ENCODE data around the gene ST6GALNAC1.
A peak's percentile ranks its signal among the peaks of the same experiment; 100 is the strongest.
"Not testable (repeated sequence)": the region's sequence is repeated elsewhere in the genome, so short reads cannot be mapped to it uniquely, and the experiment has no call there.

Gene ST6GALNAC1

DNA sequence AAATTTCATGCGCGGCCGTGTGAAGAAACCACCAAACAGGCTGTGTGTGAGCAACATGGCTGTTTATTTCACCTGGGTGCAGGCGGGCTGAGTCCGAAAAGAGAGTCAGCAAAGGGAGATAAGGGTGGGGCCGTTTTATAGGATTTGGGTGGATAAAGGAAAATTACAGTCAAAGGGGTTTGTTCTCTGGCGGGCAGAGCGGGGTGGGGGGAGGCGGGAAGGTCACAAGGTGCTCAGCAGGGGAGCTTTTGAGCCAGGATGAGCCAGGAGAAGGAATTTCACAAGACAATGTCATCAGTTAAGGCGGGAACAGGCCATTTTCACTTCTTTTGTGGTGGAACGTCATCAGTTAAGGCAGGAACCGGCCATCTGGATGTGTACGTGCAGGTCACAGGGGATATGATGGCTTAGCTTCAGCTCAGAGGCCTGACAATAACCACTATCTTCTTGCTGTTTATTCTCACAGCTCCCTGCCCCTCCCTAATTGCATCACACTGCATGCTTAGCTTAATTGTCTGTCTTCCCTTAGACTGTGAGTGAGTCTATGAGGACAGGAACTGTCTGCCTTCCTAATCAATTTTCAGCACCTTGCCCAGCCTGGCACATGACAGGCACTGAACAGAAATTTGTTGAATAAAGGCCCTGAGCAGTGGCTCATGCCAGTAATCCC, 32.3 kb downstream of the ST6GALNAC1 start:
- not testable (repeated sequence) for DNase-seq

DNA sequence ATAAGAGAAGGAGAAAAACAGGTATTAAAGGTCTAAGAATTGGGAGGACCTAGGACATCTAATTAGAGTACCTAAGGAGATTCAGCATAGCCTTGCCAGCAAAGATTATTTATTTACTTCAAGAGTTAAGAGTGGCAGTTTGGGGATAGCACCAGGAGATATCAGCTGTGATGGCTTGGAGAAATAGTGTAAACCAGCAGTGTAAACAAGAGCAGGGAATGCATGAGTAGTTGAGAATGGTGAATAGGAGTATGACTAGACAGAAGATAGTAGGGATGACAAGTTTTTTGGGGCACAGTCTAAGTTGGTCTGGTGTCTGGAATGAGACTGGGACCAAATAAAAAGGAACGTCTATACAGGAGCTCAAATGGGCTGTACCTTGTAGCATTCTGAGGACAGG, 36.9 kb downstream of the ST6GALNAC1 start:
- DNase-seq: not testable (repeated sequence)

DNA sequence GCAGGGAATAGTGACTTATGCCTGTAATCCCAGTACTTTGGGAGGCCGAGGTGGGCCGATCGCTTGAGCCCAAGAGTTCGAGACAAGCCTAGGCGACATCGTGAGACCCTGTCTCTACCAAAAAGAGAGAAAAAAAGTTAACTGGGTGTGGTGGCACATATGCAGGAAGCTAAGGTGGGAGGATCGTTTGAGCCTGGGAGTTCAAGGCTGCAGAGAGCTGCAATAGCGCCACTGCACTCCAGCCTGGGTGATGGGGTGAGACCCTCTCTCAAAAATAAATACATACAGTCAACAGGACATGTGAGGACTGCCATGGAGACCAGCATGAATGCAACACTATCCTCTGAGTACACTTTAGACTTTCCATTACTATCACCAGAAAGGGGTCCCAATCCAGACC, 42.5 kb downstream of the ST6GALNAC1 start:
- no peak for DNase-seq

DNA sequence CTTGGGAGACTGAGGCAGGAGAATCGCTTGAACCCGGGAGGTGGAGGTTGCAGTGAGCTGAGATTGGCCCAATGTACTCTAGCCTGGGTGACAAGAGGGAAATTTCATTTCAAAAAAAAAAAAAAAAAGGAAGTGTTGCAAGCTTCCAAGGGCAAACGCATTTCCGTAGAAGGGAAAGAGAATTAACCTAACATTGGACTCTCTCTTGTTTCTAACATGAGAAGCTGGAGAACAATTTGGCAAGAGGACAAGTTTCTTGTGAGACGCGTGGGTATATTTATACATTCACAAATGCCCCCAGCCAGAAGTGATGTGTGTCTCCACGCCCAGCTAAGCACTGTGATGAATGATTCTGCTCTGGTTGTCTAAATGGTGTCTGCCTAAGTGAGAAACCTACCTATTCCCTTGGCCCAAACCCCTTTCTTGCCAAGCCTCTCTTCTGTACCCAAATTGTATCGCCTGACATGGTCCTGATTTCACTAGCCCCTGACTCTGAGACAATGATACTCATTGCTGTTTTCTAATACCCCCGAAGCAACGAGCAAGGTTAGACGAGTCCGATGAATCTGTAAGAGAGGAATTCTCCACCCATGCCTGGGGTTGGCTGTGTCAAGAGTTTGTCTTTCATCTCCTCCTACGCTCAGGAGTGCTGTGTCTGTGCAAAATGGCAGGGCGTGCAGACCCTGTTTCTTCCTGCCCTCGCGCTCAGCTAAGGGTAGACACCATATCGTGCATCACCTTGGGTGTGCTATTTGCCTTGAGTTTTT, 43.7 kb downstream of the ST6GALNAC1 start:
- DNase-seq: peak; percentile 83 to 89

DNA sequence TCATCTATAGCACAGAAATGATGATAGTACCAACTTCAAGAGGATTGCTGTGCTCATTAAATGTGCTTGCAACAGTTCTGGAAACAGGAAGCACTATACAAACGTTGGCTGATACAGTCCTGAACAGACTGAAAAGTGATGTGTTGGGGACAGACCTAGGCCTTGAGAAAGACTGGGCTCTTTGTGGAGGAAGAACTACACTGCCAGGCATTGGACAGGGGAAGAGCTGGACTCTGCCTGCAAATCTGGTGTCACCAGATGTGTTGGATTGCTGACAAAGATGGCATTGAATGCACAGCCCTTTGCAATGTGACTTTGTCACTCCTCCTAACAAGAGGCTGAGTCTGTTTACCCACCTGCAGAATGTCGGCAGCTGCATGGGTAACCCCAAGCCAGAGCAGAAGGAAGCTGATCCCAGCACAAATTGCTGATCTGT, 45.5 kb downstream of the ST6GALNAC1 start:
- peak; percentile 44 to 62 for DNase-seq

DNA sequence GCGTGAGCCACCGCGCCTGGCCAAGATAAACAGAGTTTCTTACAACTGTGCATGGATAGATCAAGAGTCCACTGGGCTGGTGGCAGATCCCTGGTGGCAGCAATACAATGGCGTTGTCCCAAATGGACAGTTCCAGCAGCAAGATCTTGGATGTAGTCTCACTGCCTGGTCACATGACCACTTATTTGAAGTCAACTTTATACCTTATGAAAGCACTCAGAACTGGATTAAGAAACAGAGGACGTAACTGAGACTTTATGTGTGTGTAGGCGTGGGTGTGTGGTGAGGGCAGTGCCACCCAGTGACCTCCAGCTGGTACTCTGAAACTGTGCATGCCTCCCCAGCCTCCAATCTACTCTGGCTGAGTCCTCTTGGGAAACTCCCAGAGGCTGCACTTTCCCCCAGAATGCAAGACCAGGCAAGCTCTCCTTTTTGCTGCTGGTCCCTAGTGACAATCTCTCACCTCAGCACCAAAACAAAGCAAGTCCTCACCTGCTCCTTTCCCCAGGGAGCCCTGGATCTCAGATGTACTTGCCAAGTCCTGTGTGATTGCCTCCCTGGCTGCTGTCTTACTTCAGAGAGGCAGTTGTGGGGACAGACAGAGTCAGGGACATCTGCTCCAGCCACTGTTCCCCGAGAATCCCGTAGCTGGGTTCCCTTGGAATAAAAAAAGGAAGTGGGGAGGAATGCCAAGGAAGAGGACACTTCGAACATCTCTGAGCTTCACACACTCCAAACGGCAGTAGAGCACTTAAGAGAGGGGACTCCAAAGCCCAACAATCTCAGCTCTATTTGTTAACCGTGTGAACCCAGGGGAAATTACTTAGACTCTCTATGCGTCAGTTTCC, 46.2 kb downstream of the ST6GALNAC1 start:
- DNase-seq: no peak

DNA sequence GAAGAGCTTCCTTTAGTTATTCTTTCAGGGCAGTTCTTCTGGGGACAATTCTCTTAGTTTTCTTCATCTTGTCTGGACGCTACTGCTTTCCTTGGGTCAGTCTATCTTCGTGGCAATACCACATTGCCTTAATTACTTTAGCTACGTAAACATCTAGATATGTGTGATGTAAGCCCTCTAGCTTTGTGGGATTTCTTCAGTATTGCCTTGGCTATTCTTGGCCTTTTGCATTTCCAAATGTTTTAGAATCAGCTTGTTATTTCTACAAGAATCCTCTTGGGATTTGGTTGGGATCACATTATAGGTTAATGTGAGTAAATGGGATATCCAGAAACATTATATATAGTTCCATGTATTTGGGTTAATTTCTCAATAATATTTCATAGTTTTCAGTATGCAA, 48.9 kb downstream of the ST6GALNAC1 start:
- DNase-seq: no peak

DNA sequence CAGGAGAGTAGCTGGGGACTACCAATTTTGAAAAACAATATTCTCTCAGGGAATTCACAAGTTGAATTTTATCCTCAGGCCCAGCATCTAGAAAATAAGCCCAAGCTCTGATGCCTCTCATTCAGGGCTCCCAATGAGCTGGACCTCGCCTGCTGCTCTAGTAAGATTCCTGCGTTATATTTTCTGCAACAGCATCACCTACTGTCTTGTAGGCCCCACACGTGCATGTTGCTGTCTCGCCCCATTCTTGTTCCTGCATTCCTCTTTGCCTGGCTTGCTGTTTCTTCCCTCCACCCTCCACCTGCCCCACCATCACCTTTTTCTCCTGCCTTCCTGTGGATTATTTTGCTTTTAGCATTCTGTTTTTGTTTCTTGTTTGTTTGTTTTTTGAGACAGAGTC, 49.6 kb downstream of the ST6GALNAC1 start:
- DNase-seq: no peak

DNA sequence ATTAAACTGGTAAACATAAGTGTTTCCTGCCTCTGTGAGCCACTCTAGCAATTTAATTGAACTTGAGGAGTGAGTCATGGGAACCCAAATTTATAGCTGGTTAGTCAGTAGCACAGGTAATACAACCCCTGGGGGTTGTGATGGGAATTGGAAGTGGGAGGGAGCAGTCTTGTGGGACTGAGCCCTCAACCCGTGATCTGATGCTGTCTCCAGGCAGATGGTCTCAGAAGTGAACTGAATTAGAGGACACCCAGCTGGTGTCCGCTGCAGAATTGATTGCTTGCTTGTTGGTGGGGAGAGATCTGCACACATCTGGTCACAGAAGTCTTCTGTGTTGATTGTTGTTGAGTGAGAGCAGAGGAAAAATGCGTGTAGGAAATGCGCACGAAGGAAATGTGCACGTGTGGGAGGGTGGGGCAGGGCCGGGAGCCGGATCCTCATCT, 50.2 kb downstream of the ST6GALNAC1 start:
- no peak for DNase-seq

DNA sequence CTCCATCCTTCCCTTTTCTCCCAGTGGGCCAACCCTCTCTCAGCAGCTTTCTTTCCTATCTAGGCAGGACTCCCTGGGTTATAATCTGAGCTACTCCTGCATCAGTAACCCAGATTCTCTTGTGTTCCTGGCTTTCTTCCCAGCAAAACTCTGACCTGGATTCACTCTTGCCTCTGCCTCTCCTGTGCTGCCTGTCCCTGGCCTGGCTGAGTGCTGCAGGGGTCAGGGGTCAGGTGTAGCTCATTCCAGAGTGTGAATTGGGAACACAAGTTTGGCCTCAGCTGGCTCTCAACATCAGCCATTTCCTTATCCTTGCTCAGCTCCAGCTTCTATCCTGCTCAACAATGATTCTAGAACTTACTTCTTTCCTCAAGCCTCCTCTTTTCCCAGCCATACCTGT, 55.4 kb downstream of the ST6GALNAC1 start:
- DNase-seq: no peak

DNA sequence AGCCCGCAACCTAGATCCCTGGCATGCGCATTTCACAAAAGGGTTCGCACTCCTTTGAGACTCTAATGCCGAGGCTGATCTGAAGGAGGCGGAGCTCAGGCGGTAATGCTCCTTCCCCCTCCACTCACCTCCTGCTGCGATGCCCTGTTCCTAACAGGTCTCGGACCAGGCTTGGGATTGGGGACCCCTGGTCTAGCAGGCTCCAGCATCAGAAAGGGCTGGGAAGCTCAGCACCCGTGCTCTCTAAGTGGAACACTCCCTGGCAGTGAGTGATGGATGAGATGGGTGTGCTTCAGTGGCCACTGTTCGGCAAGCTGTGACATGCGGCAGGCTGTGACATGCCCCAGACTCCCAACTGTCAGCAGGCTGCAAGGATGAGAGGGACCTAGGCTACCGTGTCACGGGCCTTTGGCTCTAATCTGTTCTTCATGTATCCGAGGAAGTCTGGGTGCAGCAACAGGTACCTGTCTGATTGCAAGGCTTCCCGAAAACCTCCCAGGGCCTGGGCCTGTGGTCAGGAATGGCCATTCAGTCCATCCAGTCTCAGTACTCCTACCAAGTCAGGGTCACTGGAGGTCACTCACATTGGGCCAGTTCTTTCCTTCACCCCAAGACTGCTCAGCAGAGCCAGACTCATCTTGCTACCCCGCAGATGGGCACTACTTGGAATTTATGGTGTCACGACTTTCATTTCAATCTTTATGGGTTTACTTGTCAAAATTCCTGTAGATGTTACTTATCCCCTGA, 56.6 kb downstream of the ST6GALNAC1 start:
- DNase-seq: no peak

DNA sequence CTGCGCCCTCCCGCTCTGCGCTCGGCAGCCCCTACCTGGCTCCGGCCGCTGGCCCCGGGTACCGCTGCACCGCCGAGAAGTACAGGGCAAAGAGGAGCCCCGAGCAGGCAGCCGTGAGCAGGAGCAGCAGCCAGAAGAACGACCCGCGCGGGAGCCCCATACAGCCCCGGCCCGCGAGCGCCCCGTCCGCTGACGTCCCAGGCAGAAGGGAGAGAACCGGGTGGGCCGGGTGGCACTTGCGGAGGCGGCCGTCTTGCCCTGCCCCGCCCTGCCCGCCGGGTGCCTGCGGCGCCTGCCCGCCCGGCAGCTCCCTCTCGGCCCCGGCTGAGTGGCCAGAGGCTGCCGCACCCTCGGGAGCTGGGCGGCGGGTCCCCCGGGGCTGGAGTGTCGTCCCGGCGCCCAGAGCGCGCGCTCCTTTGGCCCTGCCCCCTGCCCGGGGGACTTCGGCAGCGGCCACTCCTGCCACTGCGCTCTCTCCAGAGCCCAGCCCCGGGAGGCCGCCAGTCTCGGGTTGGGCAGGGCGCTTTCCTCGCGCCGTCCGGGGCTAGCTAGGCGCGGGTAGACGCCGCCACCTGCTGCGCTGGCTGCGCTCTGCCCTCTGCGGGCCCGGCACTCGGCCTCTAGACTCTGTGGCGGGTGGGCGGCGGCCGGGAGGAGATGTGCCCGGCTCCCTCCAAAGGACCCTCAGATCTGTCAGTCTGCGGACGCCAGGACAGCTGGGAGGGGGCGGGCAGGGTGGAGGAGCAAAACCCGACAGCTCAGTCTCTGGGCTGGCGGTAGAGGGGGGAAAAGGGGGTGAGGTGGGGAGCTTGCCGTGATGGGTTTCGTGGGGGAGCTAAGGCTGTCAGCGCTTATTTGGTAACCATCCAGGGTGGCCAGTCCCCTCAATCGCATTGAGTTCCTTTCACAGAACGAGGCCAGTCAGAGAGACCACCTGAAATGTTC, 57.6 kb downstream of the ST6GALNAC1 start, which contains the start of gene ST6GALNAC2:
TSS of gene ST6GALNAC2 (minus strand) at position 212 of the 945 bp plus-strand sequence. CDS start at position 160, 52 bp downstream.
- no peak for DNase-seq

DNA sequence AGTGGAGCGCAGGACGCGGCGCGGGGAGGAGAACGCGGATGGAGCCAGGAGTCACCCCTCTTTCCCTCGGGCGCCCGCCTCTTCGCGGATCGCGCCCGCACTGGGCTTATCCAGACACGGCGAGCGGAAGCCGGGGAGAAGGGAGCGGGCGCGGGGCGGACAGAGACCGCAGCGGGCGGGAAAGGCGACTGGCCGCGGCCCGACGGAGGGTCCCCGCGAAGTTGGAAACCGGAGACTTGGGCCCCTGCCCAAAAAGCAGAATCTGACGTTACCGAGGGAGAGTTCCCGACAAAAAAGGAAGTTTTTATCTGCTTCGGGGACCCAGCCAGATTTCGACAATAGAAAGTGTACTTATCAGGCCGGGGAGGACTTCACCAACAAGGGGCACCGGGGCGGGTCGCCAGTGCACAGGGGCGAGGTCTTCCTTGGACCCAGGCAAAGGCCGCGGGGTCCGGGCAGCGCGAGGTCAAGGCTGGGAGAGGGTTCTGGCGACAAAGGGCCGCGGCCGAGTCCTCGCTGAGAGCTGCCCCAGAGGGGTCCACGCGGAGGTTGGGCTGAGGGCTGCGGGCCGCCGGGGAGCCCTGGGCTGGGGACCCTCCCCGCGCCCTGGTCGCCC, 58.4 kb downstream of the ST6GALNAC1 start:
- DNase-seq: peak; percentile 46 to 66

DNA sequence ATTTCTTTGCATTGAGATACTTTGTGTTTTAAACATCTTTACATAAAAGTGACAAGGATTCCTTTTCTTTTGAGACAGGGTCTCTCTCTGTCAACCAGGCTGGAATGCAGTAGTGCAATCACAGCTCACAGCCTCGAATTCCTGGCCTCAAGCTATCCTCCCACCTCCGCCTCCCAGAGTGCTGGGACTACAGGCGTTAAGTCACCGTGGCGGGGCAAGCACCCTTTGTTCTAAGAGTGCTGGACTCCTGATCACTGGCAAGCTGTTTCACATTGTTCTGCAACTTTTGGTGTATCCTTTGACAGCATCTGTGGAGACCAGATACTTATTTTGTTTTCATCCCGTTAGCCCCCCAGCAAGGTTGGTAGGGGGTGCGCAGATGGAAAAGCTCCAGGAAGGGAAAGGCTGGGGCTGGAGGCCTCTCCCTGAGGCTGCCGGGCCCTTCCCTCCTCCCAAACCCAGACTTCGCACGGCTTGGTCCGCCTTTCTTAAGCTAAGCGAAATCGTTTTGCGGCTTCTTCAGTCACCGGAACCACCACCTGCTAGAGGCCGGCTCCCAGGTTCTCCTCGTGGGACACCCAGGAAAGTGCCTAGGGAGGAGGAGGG, 59.0 kb downstream of the ST6GALNAC1 start:
- DNase-seq: no peak

DNA sequence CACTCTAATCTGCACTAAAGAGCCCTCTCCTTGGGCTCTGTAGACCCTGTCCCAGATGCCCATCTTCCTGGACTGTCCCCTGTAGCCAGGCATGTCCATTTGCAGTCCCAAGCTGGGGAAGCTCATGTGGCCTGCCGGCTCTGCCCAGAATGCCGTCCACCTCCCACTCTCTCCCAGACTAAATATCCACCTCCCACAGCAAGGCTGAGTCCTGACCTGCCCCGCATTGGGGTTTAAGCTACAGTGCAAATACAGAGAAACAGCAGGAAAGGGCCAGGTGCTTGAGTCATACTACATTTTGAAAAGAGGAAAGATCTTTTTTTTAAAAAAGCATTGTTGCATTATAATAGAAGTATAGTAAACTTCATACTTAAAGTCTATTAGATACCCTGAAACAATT, 60.9 kb downstream of the ST6GALNAC1 start:
- DNase-seq: no peak

DNA sequence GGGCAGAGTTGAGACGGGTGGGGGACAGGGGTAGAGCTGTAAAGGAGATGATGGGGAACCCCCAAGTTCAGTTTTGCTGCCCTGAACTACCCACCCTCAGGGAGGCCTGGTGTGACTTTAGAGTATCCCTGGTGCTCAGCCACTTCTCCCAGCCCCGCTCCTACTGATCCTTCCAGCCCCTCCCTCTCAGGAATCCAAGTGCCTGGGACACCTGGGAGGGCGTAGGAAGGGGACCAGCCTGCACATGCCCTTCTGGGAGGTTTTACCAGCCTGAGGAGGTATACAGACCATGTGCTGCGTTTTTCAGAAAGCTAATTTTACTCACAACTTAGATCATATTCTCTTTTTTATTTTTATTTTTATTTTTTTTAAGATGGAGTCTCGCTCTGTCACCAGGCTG, 62.0 kb downstream of the ST6GALNAC1 start:
- no peak for DNase-seq

DNA sequence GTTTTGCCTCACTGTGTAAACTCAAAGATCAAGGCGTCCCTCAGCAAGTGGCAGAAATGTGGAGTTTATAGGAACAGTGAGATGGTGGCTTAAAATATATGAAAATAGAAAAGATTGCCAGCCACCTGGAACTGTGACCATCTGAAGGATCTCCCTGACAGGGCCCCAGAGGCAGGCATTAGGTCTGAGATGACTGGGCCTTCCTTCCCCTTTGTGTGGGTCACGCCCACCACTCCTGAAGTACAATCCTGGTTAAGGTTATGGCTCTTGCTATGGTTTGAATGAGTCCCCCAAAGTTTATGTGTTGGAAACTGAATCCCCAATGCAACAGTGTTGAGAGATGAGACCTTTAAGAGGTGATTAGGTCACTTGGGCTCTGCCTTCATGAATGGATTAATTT, 64.3 kb downstream of the ST6GALNAC1 start:
- DNase-seq: peak; percentile 32 to 46

DNA sequence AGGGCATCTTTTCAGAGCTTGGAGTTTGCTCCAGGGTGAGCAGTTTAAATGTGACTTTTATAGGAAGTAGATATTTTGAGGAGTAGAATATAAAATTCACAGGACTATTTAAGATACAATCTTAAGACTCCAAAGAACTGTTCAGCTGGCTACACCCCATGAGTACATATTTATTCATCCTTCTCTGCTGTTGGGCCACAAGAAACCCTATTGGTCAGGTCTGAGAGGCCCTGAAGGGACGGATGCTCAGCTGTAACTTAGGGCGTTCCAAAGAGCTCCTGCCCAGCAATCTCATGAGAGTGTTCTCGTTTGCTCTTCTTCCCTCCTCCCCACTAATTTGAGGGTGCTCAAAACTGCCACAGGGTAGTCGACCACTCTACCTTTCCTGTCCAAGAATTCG, 65.2 kb downstream of the ST6GALNAC1 start:
- DNase-seq: no peak

DNA sequence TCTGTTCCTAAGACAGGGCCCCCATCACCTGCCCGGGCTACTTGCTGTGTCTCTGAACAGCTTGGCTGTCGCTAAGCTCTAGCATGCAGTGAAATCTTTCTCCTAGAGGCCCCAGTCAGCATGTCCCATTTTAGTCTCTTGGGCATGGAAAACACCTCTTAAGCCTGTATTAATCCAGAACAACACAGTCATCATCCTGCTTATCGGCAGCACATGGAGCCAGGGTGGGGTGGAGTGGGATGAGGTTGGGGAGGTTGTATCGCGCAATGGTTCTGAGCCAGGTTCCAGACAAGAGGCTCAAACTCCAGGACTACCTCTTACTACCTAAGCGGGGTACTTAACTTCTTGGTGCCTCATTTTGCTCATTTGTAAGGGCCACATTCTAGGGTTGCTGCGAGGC, 65.7 kb downstream of the ST6GALNAC1 start:
- no peak for DNase-seq

DNA sequence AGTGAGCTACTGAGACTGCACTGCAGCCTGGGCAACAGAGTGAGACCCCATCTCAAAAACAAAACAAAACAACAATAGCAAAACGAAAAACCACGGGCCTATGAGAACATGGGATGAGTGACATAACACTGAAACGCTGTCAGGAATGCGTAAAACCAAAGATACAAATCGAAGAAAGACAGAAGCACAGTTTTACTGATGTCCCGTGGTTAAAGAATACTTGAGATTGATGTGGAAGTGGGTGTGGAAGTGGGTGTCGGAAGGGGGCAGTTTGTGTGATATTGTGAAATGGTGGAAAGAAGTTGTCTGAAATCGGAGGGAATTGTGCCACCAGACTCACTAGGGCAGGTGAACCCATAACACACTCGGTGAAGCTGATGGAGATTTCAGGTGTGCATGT, 67.4 kb downstream of the ST6GALNAC1 start:
- DNase-seq: no peak

DNA sequence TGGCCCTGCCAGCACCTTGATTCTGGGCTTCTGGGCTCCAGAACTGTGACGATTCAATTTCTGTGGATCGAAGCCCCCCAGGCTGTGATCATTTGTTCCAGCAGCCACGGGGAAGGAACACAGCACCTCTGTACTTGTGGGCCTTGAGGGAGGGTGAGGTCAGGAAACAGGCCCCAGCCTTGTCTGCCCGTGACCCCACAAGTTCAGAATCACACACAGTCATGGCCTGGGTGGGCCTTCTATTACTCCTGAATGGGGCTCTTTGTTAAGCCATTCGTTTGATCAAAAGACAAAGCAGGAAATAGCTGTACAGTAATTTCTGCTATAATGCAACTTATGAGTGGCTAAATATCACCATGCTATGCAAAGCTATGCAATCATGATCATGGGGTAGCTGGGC, 68.0 kb downstream of the ST6GALNAC1 start:
- DNase-seq: no peak

All from Kasumi-1 (cell line).